Nephron progenitor cell (in vitro differentiated cells): ENCODE results near the gene C10orf95.
"Not testable (repeated sequence)": the region's sequence is repeated elsewhere in the genome, so short reads cannot be mapped to it uniquely, and the experiment has no call there.

Experiments used
- DNase-seq: peaks from one replicate; pipeline ENCODE4 v3.0.0; 2021
- H3K27ac Mint-ChIP-seq: 2 replicates; pipeline ENCODE4 v1.8.0; 2021; ENCODE audit warnings: mild to moderate bottlenecking, moderate library complexity, mixed read lengths
- H3K27me3 Mint-ChIP-seq: 2 replicates; pipeline ENCODE4 v1.8.0; 2021; ENCODE audit warnings: mild to moderate bottlenecking, low read depth, mixed read lengths; ENCODE audit not compliant: poor library complexity
- H3K36me3 Mint-ChIP-seq: 2 replicates; pipeline ENCODE4 v1.8.0; 2021; ENCODE audit warnings: low read depth, mixed read lengths
- H3K4me1 Mint-ChIP-seq: 2 replicates; pipeline ENCODE4 v1.8.0; 2021; ENCODE audit warnings: mixed read lengths
- H3K4me3 Mint-ChIP-seq: 2 replicates; pipeline ENCODE4 v1.8.0; 2021; ENCODE audit warnings: mild to moderate bottlenecking, moderate library complexity, mixed read lengths
- H3K9me3 Mint-ChIP-seq: 2 replicates; pipeline ENCODE4 v1.8.0; 2021; ENCODE audit warnings: mild to moderate bottlenecking, moderate library complexity, mixed read lengths
- TF ChIP-seq, protein P1 (sequence below): fragments of 200-600 bp; sonication (generic); IDR thresholded peaks from 2 replicates; pipeline ENCODE4 v1.5.0; 2021; ENCODE audit warnings: antibody characterized with exemption

C10orf95 gene, protein sequence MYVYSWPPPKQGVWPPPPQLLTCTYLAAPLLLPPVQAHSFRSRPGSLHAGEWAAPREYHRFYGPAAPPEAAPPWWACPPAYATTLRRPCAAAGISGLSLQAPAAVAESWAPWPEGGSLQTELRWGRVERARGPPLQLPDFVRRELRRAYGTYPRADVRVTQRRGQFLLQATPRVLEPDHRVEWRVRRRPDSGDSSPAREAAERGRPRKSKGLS

GRCh38 chr10:102451105-102451969 lies at the start of gene C10orf95:
TSS of gene C10orf95 (minus strand) at chr10:102451543. CDS start at chr10:102451093, 450 bp downstream.
- DNase-seq: peak; percentile 27
- Mint-ChIP-seq H3K27me3 (peaks cover 19% of the 10 kb centered on the region), H3K36me3 (peaks cover 15% of the 10 kb centered on the region), H3K27ac (no peak within 1 kb of the TSS), H3K4me1 (peaks cover 38% of the 10 kb centered on the region), H3K4me3 (peak within 1 kb of the TSS; percentile 86), H3K9me3 (no peaks in the 10 kb centered on the region)
- TF ChIP-seq, protein P1, sequence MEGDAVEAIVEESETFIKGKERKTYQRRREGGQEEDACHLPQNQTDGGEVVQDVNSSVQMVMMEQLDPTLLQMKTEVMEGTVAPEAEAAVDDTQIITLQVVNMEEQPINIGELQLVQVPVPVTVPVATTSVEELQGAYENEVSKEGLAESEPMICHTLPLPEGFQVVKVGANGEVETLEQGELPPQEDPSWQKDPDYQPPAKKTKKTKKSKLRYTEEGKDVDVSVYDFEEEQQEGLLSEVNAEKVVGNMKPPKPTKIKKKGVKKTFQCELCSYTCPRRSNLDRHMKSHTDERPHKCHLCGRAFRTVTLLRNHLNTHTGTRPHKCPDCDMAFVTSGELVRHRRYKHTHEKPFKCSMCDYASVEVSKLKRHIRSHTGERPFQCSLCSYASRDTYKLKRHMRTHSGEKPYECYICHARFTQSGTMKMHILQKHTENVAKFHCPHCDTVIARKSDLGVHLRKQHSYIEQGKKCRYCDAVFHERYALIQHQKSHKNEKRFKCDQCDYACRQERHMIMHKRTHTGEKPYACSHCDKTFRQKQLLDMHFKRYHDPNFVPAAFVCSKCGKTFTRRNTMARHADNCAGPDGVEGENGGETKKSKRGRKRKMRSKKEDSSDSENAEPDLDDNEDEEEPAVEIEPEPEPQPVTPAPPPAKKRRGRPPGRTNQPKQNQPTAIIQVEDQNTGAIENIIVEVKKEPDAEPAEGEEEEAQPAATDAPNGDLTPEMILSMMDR: no peak

GRCh38 chr10:102500686-102501085 lies 49.3 kb upstream of the C10orf95 start:
- H3K4me1 Mint-ChIP-seq: peaks cover 27% of the 10 kb centered on the region
- H3K27ac Mint-ChIP-seq, H3K9me3 Mint-ChIP-seq, H3K27me3 Mint-ChIP-seq, DNase-seq, H3K4me3 Mint-ChIP-seq: not testable (repeated sequence)
- H3K36me3 Mint-ChIP-seq: peaks cover 11% of the 10 kb centered on the region

DNA sequence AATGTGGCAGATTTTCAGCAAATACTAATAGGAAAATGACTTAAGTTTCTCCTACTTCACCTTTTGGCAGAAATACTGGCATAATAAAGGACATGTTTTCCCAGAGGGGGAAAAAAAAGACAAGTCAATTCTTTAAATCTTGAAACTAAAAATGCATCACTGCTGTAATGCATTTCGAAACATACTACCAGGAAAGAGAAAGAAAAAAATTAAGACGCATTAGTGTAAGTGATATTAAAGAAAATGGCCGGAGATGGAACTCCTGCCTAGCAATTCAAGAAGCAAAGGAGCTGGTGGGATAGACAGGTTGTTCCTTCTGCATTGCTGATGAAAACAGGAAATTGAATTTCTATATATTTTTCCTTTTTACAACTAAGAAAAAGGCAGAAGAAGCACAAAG lies 48.0 kb upstream of the C10orf95 start:
- TF ChIP-seq, protein P1: no peak
- peaks cover 13% of the 10 kb centered on the region for H3K36me3 Mint-ChIP-seq
- no peak for DNase-seq
- H3K4me3 Mint-ChIP-seq: peak overlapping the region; percentile 7
- no peak overlapping the region for H3K27ac Mint-ChIP-seq
- H3K9me3 Mint-ChIP-seq: no peaks in the 10 kb centered on the region
- H3K27me3 Mint-ChIP-seq: no peaks in the 10 kb centered on the region
- H3K4me1 Mint-ChIP-seq: peaks cover 15% of the 10 kb centered on the region

GRCh38 chr10:102497545-102497944 lies 46.2 kb upstream of the C10orf95 start:
- Mint-ChIP-seq H3K9me3 (no peaks in the 10 kb centered on the region), H3K4me3 (no peak overlapping the region), H3K4me1 (peaks cover 27% of the 10 kb centered on the region), H3K36me3 (peaks cover 25% of the 10 kb centered on the region), H3K27ac (no peak overlapping the region), H3K27me3 (no peaks in the 10 kb centered on the region)
- DNase-seq: no peak
- TF ChIP-seq, protein P1: no peak

DNA sequence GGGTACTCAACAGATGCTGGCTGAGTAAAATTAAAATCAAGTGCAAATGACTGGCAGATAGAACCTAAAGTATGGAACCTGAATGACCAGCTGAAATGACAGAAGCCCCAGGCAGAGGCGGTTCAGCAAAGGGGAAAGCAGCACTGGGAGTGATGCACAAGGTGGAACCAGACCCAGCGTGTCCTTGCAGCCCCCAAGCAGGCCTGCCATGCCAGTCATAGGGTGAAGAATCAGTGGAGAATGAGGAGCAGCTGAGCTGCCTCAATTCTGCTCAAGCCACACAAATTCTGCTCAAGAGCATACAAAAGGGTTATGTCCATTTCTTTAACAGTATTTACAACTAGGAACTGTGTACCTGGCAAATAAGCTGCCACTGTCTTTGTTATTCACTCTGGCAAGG lies 42.4 kb upstream of the C10orf95 start:
- Mint-ChIP-seq H3K4me1 (peaks cover 15% of the 10 kb centered on the region), H3K9me3 (no peaks in the 10 kb centered on the region), H3K36me3 (peaks cover 34% of the 10 kb centered on the region), H3K4me3 (no peak overlapping the region), H3K27me3 (no peaks in the 10 kb centered on the region), H3K27ac (no peak overlapping the region)
- DNase-seq: no peak
- TF ChIP-seq, protein P1: no peak

- Mint-ChIP-seq H3K9me3 (no peaks in the 10 kb centered on the region), H3K27me3 (no peaks in the 10 kb centered on the region), H3K36me3 (peaks cover 39% of the 10 kb centered on the region), H3K4me3 (no peak overlapping the region), H3K4me1 (peaks cover 14% of the 10 kb centered on the region), H3K27ac (no peak overlapping the region)
- TF ChIP-seq, protein P1: no peak
- DNase-seq: no peak
Observed at GRCh38 chr10:102492983-102493382, 41.6 kb upstream of the C10orf95 start.
